PC-9 (cell line): ENCODE data around the gene PHC2.

Experiments
- EZH2 ChIP-seq: fragments of 200-600 bp; sonication (generic); IDR thresholded peaks from 2 replicates; pipeline ENCODE4 v1.8.0; 2017; ENCODE audit warnings: antibody characterized with exemption, low read depth
- TF ChIP-seq, protein P1 (sequence below): fragments of 200-600 bp; sonication (generic); conservative IDR thresholded peaks from 2 replicates; pipeline ENCODE4 v1.6.1; 2017; ENCODE audit warnings: mixed run types, antibody characterized with exemption, mild to moderate bottlenecking, moderate library complexity

GRCh38 chr1:33354707-33355316 lies 76.1 kb downstream of the PHC2 start:
- TF ChIP-seq, protein P1, sequence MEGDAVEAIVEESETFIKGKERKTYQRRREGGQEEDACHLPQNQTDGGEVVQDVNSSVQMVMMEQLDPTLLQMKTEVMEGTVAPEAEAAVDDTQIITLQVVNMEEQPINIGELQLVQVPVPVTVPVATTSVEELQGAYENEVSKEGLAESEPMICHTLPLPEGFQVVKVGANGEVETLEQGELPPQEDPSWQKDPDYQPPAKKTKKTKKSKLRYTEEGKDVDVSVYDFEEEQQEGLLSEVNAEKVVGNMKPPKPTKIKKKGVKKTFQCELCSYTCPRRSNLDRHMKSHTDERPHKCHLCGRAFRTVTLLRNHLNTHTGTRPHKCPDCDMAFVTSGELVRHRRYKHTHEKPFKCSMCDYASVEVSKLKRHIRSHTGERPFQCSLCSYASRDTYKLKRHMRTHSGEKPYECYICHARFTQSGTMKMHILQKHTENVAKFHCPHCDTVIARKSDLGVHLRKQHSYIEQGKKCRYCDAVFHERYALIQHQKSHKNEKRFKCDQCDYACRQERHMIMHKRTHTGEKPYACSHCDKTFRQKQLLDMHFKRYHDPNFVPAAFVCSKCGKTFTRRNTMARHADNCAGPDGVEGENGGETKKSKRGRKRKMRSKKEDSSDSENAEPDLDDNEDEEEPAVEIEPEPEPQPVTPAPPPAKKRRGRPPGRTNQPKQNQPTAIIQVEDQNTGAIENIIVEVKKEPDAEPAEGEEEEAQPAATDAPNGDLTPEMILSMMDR = no peak
- TF ChIP-seq EZH2 = no peak
